Testis (tissue), 3 donors: ENCODE measurements around the gene ENTPD1. TPM values are rescaled to one million over a fixed set of nuclear protein-coding genes. Genes with fewer than 3 reads are reported as not detected.

Source experiments
- DNase-seq: peaks from one replicate; pipeline ENCODE4 v3.0.0-alpha.2; 2019
- H3K27ac ChIP-seq, 2 donors: fragments of 200-600 bp; sonication (generic); one replicate each; pipeline ENCODE4 v1.5.1; 2019
- H3K27me3 ChIP-seq: fragments of 200-600 bp; sonication (generic); one replicate; pipeline ENCODE4 v1.5.1; 2019
- H3K36me3 ChIP-seq: fragments of 200-600 bp; sonication (generic); one replicate; pipeline ENCODE4 v1.5.1; 2017; ENCODE audit warnings: low read depth; ENCODE audit errors: missing control alignments
- H3K4me1 ChIP-seq: fragments of 200-600 bp; sonication (generic); one replicate; pipeline ENCODE4 v1.5.1; 2019
- H3K4me3 ChIP-seq, 2 donors: fragments of 200-600 bp; sonication (generic); one replicate each; pipeline ENCODE4 v1.5.1; 2017 to 2019
- H3K9me3 ChIP-seq: fragments of 200-600 bp; sonication (generic); one replicate; pipeline ENCODE4 v1.5.1; 2017
- POLR2A ChIP-seq: fragments of 450-650 bp; IDR thresholded peaks from one replicate; pipeline ENCODE4 v1.6.1; 2017; ENCODE audit warnings: antibody characterized with exemption, mild to moderate bottlenecking, moderate library complexity
- WGBS, 2 donors: methylation state at CpG; one replicate each; pipeline ENCODE4 v1.1.5; 2018; 5-methylcytosine and 5-hydroxymethylcytosine counted together
- intact Hi-C: fragments of 100-400 bp; cut with DNase I; formaldehyde crosslinking; loops from one replicate; pipeline ENCODE4 v1.15.1; 2023; ENCODE audit warnings: low total_unique reads
- polyA plus RNA-seq: library from polyadenylated mRNA; stranded (reverse); fragments of 350-450 nt; fragmentation: Illumina TruSeq; extraction: RNeasy Lipid Tissue Mini Kit (QIAGEN cat#74804); gene quantifications from one replicate; pipeline ENCODE4 v1.2.3, GENCODE V29; 2014; ENCODE audit warnings: low read depth, low replicate concordance; ENCODE audit not compliant: insufficient read depth
- total RNA-seq, 2 donors: library from RNA; depleted of rRNA; stranded (reverse); fragments of >200 nt; gene quantifications; one replicate each; pipeline ENCODE4 v1.2.3, GENCODE V29; 2016
- TF ChIP-seq, protein P1 (sequence below), 3 experiments: fragments of 450-650 bp in 2 of 3; fragments of 200-600 bp in 1 of 3; sonication (generic) in 1 of 3; IDR thresholded peaks; one replicate each; pipeline ENCODE4 v1.5.1; 2016 to 2019; ENCODE audit warnings: antibody characterized with exemption in 3 of 3, mild to moderate bottlenecking in 2 of 3, moderate library complexity in 1 of 3

Gene ENTPD1
- total and polyA plus RNA-seq, 3 donors from 2014 or later, result 9.8 to 12.7 (median 11.3) TPM

DNA sequence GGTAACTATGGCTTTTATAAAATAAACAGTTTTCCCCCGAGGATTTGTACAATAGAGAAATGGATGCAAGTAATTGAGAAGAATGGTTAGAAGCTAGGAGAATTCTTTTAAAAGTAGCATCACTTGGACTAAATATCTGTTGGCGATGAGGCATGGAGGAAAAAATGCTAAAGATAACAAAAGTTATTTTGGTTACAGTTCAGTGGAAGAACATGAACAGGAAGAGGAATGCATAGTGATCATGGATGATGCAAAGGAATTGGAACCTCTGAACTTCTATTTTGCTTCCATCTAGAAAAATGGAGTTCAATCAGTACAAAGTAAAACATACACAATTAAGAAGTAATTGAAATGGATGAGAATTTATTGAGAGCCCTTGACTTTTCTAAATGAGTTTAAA is 32.9 kb downstream of the ENTPD1 start:
- WGBS, 2 donors, result 50 to 59% methylated on average over 2 of the region's 2 CpGs

DNA sequence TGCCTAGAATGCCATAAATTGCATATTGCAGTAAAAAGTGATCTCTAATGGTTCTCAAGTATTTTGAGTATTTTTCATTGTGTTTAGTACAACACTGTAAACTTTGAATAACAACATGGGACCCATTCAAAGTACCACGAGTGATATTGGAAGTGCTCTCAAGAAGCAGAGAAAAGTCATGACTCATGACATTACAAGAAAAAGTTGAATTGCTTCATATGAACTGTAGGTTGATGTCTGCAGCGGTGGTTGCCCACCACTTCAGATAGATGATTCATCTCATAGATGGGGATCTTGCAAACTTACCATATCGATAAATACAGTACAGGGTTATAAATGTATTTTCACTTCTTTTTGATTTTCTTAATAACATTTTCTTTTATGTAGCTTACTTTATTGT is 33.9 kb downstream of the ENTPD1 start:
- no peaks in the 10 kb centered on the region for H3K36me3 ChIP-seq
- no peak for DNase-seq
- no peak overlapping the region for H3K4me3 ChIP-seq
- TF ChIP-seq, protein P1, sequence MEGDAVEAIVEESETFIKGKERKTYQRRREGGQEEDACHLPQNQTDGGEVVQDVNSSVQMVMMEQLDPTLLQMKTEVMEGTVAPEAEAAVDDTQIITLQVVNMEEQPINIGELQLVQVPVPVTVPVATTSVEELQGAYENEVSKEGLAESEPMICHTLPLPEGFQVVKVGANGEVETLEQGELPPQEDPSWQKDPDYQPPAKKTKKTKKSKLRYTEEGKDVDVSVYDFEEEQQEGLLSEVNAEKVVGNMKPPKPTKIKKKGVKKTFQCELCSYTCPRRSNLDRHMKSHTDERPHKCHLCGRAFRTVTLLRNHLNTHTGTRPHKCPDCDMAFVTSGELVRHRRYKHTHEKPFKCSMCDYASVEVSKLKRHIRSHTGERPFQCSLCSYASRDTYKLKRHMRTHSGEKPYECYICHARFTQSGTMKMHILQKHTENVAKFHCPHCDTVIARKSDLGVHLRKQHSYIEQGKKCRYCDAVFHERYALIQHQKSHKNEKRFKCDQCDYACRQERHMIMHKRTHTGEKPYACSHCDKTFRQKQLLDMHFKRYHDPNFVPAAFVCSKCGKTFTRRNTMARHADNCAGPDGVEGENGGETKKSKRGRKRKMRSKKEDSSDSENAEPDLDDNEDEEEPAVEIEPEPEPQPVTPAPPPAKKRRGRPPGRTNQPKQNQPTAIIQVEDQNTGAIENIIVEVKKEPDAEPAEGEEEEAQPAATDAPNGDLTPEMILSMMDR (IDR thresholded peaks at IDR 0.05), result no peak
- TF ChIP-seq POLR2A, result no peak
- peaks cover 3% of the 10 kb centered on the region for H3K4me1 ChIP-seq
- 82 to 91% methylated on average over 3 of the region's 3 CpGs for WGBS, 2 donors
- intact Hi-C loops, result no loop called here
- H3K27ac ChIP-seq, result no peak overlapping the region
- no peaks in the 10 kb centered on the region for H3K27me3 ChIP-seq
- no peaks in the 10 kb centered on the region for H3K9me3 ChIP-seq

More for the DNA sequence above, 32.9 kb downstream of the ENTPD1 start:
- H3K36me3 ChIP-seq, result no peaks in the 10 kb centered on the region
- intact Hi-C loops, result no loop called here
- H3K9me3 ChIP-seq, result no peaks in the 10 kb centered on the region
- H3K27me3 ChIP-seq, result no peaks in the 10 kb centered on the region
- H3K4me3 ChIP-seq, result no peak overlapping the region
- no peak for TF ChIP-seq POLR2A
- TF ChIP-seq, protein P1 (IDR thresholded peaks at IDR 0.05), result no peak
- DNase-seq, result no peak
- H3K27ac ChIP-seq, result no peak overlapping the region
- H3K4me1 ChIP-seq, result peaks cover 3% of the 10 kb centered on the region

DNA sequence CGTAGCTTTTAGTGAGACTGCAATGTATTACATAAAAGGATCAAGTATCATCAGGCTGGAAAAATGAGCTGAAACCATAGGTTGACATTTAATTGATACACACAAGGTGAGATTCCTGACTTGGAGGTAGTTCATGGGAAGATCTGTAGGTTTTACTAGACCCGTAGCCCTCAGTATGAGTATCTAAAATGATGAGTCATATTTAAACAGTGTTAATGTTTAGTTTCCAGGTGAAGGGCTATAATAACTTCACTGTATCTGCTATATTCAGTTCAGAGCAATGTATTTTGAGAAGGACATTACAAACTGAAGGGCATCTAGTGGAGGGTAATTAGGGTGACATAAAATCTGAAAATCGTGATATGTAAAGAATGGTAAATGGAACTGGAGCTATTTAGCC is 35.0 kb downstream of the ENTPD1 start:
- H3K36me3 ChIP-seq, result no peaks in the 10 kb centered on the region
- DNase-seq, result no peak
- H3K4me3 ChIP-seq, result no peak overlapping the region
- peaks cover 3% of the 10 kb centered on the region for H3K4me1 ChIP-seq
- intact Hi-C loops, result no loop called here
- no peak overlapping the region for H3K27ac ChIP-seq
- 61 to 98% methylated on average over 3 of the region's 3 CpGs for WGBS, 2 donors
- no peaks in the 10 kb centered on the region for H3K9me3 ChIP-seq
- no peak for TF ChIP-seq POLR2A
- H3K27me3 ChIP-seq, result no peaks in the 10 kb centered on the region

DNA sequence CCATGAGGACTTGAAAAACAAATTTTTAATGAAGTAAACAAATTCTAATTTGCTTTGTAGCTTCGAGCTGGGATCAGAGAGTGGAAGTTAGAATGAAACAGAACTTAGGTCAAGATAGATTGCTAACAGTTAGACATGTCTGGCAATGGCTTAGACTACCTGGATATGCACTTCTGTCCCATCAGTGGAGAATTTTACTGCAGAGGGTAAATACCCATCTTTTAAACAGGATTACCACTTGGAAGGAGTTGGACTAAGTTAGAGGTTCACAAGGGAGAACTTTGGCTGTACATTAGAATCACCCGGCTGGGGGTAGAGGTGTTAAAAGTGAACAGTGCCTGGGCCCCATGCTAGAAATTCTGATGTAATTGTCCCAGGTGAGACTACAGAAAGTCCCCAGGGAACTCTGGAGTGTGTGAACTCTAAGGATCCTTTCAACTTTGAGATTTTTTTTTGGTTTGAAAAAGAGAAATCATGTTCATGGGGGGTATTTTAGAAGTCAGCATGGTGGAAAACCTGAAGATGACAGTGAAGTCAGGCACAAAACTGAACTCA is 35.5 kb downstream of the ENTPD1 start:
- H3K4me1 ChIP-seq, result peaks cover 3% of the 10 kb centered on the region
- H3K4me3 ChIP-seq, result no peak overlapping the region
- no peak for DNase-seq
- no peak overlapping the region for H3K27ac ChIP-seq
- TF ChIP-seq, protein P1 (IDR thresholded peaks at IDR 0.05), result no peak
- no peak for TF ChIP-seq POLR2A
- H3K36me3 ChIP-seq, result no peaks in the 10 kb centered on the region
- H3K9me3 ChIP-seq, result no peaks in the 10 kb centered on the region
- intact Hi-C loops, result no loop called here
- WGBS, 2 donors, result 81 to 83% methylated on average over 2 of the region's 2 CpGs
- no peaks in the 10 kb centered on the region for H3K27me3 ChIP-seq

DNA sequence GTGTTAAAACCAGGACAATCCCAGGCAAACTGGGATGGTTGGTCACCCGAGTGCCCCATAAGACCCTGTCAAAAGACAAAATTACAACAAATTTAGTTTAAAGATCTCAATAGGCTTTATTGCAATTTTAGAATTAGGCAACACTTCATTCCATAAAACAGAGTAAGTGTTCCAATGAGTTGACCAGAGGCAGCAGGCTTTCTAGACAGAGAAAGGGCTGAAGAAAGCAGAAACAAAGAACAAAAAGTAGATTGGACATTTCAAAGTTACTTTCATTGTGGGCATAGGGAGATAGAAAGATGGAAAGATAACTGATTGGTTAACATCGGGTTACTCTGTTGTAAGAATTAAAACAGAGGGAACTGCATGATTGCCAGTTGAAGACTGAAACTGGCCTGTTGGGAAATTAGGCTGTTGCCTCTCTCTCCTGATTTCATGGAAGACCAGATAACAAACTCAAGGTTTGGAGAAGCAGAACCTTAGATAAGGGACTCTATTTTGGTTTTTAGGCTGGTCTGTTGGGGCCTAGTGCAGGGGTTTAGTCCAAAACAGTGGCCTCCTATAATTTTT is 36.3 kb downstream of the ENTPD1 start:
- H3K4me3 ChIP-seq, result no peak overlapping the region
- TF ChIP-seq, protein P1 (IDR thresholded peaks at IDR 0.05), result no peak
- TF ChIP-seq POLR2A, result no peak
- no peaks in the 10 kb centered on the region for H3K9me3 ChIP-seq
- WGBS, 2 donors, result 69 to 81% methylated on average over 2 of the region's 2 CpGs
- DNase-seq, result no peak
- peaks cover 3% of the 10 kb centered on the region for H3K4me1 ChIP-seq
- no peaks in the 10 kb centered on the region for H3K36me3 ChIP-seq
- intact Hi-C loops, result no loop called here
- H3K27ac ChIP-seq, result peak overlapping the region in 1 of 2 donors; percentile 46
- no peaks in the 10 kb centered on the region for H3K27me3 ChIP-seq
